IMR-90 (cell line): ENCODE data around the gene CALU. TPM values are rescaled to one million over a fixed set of nuclear protein-coding genes. Genes with fewer than 3 reads are reported as not detected.

Experiments
- ATAC-seq: fragments of 200-7000 bp; cut with Tn5 transposase; 2 replicates; pipeline ENCODE4 v1.9.1; 2020; ENCODE audit warnings: low read depth, mild to moderate bottlenecking, moderate library complexity
- BruUV-seq: library from RNA; stranded (reverse); fragments of 400-500 nt; replicated peaks from 2 replicates; lab custom pipeline; 2021; lab: Mats Ljungman, UMichigan
- CTCF ChIA-PET: fragments of 300-600 bp; formaldehyde crosslinking; extraction: SDS; loops from one replicate; lab custom pipeline; 2021; ENCODE audit warnings: antibody characterized with exemption; lab: Yijun Ruan, JAX
- POLR2A ChIA-PET: fragments of 300-600 bp; sonication (Branson Sonifier 250); formaldehyde crosslinking; loops from one replicate; lab custom pipeline; 2022; ENCODE audit warnings: antibody characterized with exemption; ENCODE audit not compliant: unreplicated experiment; lab: Charles Lee
- DNase-seq: peaks from one replicate; pipeline ENCODE4 v3.0.0; 2013
- H2AFZ ChIP-seq: replicated peaks from 2 replicates; pipeline ENCODE3; 2013; ENCODE audit warnings: low read length, mild to moderate bottlenecking; ENCODE audit not compliant: poor library complexity
- H2AK5ac ChIP-seq: 2 replicates; pipeline ENCODE4 v1.6.1; 2013; ENCODE audit warnings: low read depth, low read length, inconsistent platforms
- H2AK9ac ChIP-seq: replicated peaks from 2 replicates; pipeline ENCODE3; 2013; ENCODE audit warnings: mild to moderate bottlenecking, low read depth, low read length, moderate library complexity; ENCODE audit not compliant: poor library complexity
- H2BK120ac ChIP-seq: 2 replicates; pipeline ENCODE4 v1.6.1; 2013; ENCODE audit warnings: low read depth, low read length, inconsistent platforms
- H2BK15ac ChIP-seq: 3 replicates; pipeline ENCODE4 v1.6.1; 2013; ENCODE audit warnings: low read depth, low read length, inconsistent platforms
- H2BK20ac ChIP-seq: 2 replicates; pipeline ENCODE4 v1.6.1; 2013; ENCODE audit warnings: low read depth, mild to moderate bottlenecking, inconsistent platforms, low read length, moderate library complexity
- H2BK5ac ChIP-seq: 2 replicates; pipeline ENCODE4 v1.6.1; 2013; ENCODE audit warnings: mild to moderate bottlenecking, low read depth, low read length, inconsistent platforms; ENCODE audit not compliant: poor library complexity, severe bottlenecking
- H3K14ac ChIP-seq: replicated peaks from 2 replicates; pipeline ENCODE4 v1.6.1; 2013; ENCODE audit warnings: low read depth, low read length, inconsistent platforms
- H3K18ac ChIP-seq: 2 replicates; pipeline ENCODE4 v1.6.1; 2013; ENCODE audit warnings: low read depth, low read length, control low read depth
- H3K23ac ChIP-seq: 2 replicates; pipeline ENCODE4 v1.6.1; 2013; ENCODE audit warnings: low read depth, low read length, inconsistent platforms
- H3K27ac ChIP-seq: 2 replicates; pipeline ENCODE4 v1.5.1; 2013; ENCODE audit warnings: mild to moderate bottlenecking, control low read depth, low read length; ENCODE audit not compliant: insufficient read depth
- H3K27me3 ChIP-seq: 2 replicates; pipeline ENCODE4 v1.6.1; 2013; ENCODE audit warnings: low read length; ENCODE audit not compliant: control insufficient read depth, insufficient read depth
- H3K36me3 ChIP-seq: 2 replicates; pipeline ENCODE4 v1.6.1; 2013; ENCODE audit warnings: low read length, mixed read lengths; ENCODE audit not compliant: control insufficient read depth, insufficient read depth
- H3K4ac ChIP-seq: 2 replicates; pipeline ENCODE4 v1.6.1; 2013; ENCODE audit warnings: low read depth, low read length, inconsistent platforms
- H3K4me1 ChIP-seq: 2 replicates; pipeline ENCODE4 v1.6.1; 2013; ENCODE audit warnings: low read length, mixed read lengths; ENCODE audit not compliant: control insufficient read depth, insufficient read depth
- H3K4me2 ChIP-seq: 2 replicates; pipeline ENCODE4 v1.6.1; 2013; ENCODE audit warnings: low read depth, mild to moderate bottlenecking, control low read depth, low read length, moderate library complexity
- H3K4me3 ChIP-seq: 2 replicates; pipeline ENCODE4 v1.5.1; 2013; ENCODE audit warnings: low read depth, mild to moderate bottlenecking, control low read depth, low read length, moderate library complexity; ENCODE audit not compliant: insufficient read depth
- H3K56ac ChIP-seq: 2 replicates; pipeline ENCODE4 v1.6.1; 2013; ENCODE audit warnings: low read length, inconsistent platforms; ENCODE audit not compliant: insufficient read depth; ENCODE audit errors: extremely low read depth
- H3K79me1 ChIP-seq, 2 experiments: 2 replicates each; pipeline ENCODE4 v1.6.1; 2013; ENCODE audit warnings: low read length in 2 of 2, inconsistent platforms in 1 of 2, low read depth in 1 of 2
- H3K9ac ChIP-seq: 2 replicates; pipeline ENCODE4 v1.6.1; 2013; ENCODE audit warnings: low read depth, low read length, control low read depth
- H3K9me1 ChIP-seq: 2 replicates; pipeline ENCODE4 v1.6.1; 2013; ENCODE audit warnings: low read length, inconsistent platforms; ENCODE audit not compliant: insufficient read depth
- H3K9me3 ChIP-seq: 2 replicates; pipeline ENCODE4 v1.6.1; 2013; ENCODE audit warnings: low read length; ENCODE audit not compliant: control insufficient read depth, insufficient read depth
- H4K20me1 ChIP-seq: 2 replicates; pipeline ENCODE4 v1.6.1; 2013; ENCODE audit warnings: low read length, inconsistent platforms; ENCODE audit not compliant: insufficient read depth
- H4K5ac ChIP-seq: 2 replicates; pipeline ENCODE4 v1.6.1; 2013; ENCODE audit warnings: mild to moderate bottlenecking, low read depth, low read length, control low read depth
- H4K8ac ChIP-seq, 2 experiments: 2 replicates each; pipeline ENCODE4 v1.6.1; 2013; ENCODE audit warnings: low read depth in 2 of 2, low read length in 2 of 2, control low read depth in 1 of 2, inconsistent platforms in 1 of 2
- H4K91ac ChIP-seq: 2 replicates; pipeline ENCODE4 v1.6.1; 2013; ENCODE audit warnings: low read depth, low read length, inconsistent platforms; ENCODE audit not compliant: insufficient read depth
- BHLHE40 ChIP-seq: fragments of 150-350 bp; IDR thresholded peaks from 2 replicates; pipeline ENCODE4 v1.6.1; 2016; ENCODE audit warnings: mild to moderate bottlenecking, low read depth, low read length
- CEBPB ChIP-seq: IDR thresholded peaks from 2 replicates; pipeline ENCODE4 v1.6.1; 2012; ENCODE audit warnings: low read depth, low read length, improper control_type of control experiment
- ELK1 ChIP-seq: fragments of 150-350 bp; IDR thresholded peaks from 2 replicates; pipeline ENCODE4 v1.6.1; 2016; ENCODE audit warnings: low read depth, mild to moderate bottlenecking, low read length, moderate library complexity, borderline replicate concordance
- FOS ChIP-seq: fragments of 150-350 bp; IDR thresholded peaks from 2 replicates; pipeline ENCODE4 v1.6.1; 2016; ENCODE audit warnings: low read depth, low read length
- MAFK ChIP-seq: IDR thresholded peaks from 2 replicates; pipeline ENCODE4 v1.6.1; 2012; ENCODE audit warnings: low read depth, low read length, improper control_type of control experiment
- MAZ ChIP-seq: IDR thresholded peaks from 2 replicates; pipeline ENCODE4 v1.6.1; 2012; ENCODE audit warnings: low read depth, mild to moderate bottlenecking, low read length, improper control_type of control experiment, moderate library complexity, borderline replicate concordance
- MXI1 ChIP-seq: IDR thresholded peaks from 2 replicates; pipeline ENCODE4 v1.6.1; 2012; ENCODE audit warnings: low read depth, mild to moderate bottlenecking, low read length, moderate library complexity, borderline replicate concordance
- POLR2A ChIP-seq: IDR thresholded peaks from 2 replicates; pipeline ENCODE4 v1.6.1; 2012; ENCODE audit warnings: mild to moderate bottlenecking, low read depth, low read length
- RAD21 ChIP-seq: IDR thresholded peaks from 2 replicates; pipeline ENCODE4 v1.6.1; 2012; ENCODE audit warnings: low read length, improper control_type of control experiment
- RCOR1 ChIP-seq: IDR thresholded peaks from 2 replicates; pipeline ENCODE4 v1.6.1; 2012; ENCODE audit warnings: mild to moderate bottlenecking, low read length, improper control_type of control experiment; ENCODE audit not compliant: insufficient replicate concordance
- RFX5 ChIP-seq: IDR thresholded peaks from 2 replicates; pipeline ENCODE4 v1.8.0; 2012; ENCODE audit warnings: low read depth, mild to moderate bottlenecking, low read length, moderate library complexity
- SMC3 ChIP-seq: fragments of 150-350 bp; IDR thresholded peaks from 2 replicates; pipeline ENCODE4 v1.6.1; 2016; ENCODE audit warnings: low read depth, mild to moderate bottlenecking, antibody characterized with exemption, low read length, moderate library complexity
- USF2 ChIP-seq: fragments of 150-350 bp; IDR thresholded peaks from 2 replicates; pipeline ENCODE4 v1.6.1; 2017; ENCODE audit warnings: mild to moderate bottlenecking, antibody characterized with exemption, low read length, low read depth
- WGBS, 2 experiments: methylation state at CpG; one replicate each; pipeline versions ENCODE4 v1.1.5 to v1.1.7; 2013; ENCODE audit warnings: missing lambda C conversion rate in 2 of 2; ENCODE audit not compliant: insufficient read length in 1 of 2; ENCODE audit errors: extremely low coverage in 2 of 2; 5-methylcytosine and 5-hydroxymethylcytosine counted together
- dilution Hi-C: fragments of 300-500 bp; cut with HindIII; formaldehyde crosslinking; loops from one replicate; pipeline ENCODE4 v1.14.3; 2018; ENCODE audit warnings: low sequenced_read_pairs; ENCODE audit not compliant: unreplicated experiment
- in situ Hi-C: fragments of 300-500 bp; cut with MboI; formaldehyde crosslinking; loops from 3 replicates; pipeline ENCODE4 v1.14.3; 2019; ENCODE audit warnings: low sequenced_read_pairs, inconsistent platforms, mixed read lengths
- intact Hi-C: fragments of 100-400 bp; cut with micrococcal nuclease; formaldehyde crosslinking; loops from 2 replicates; pipeline ENCODE4 v1.10.0; 2022
- polyA plus RNA-seq, 3 experiments: library from polyadenylated mRNA; depleted of rRNA; stranded (reverse); fragments of >200 nt; gene quantifications; 2 replicates each; pipeline ENCODE4 v1.2.3, GENCODE V29; 2012; ENCODE audit warnings: low replicate concordance in 1 of 3
- total RNA-seq: library from RNA; depleted of rRNA; stranded (reverse); fragments of >200 nt; gene quantifications from 2 replicates; pipeline ENCODE4 v1.2.3, GENCODE V29; 2012

The CALU gene
- total and polyA plus RNA-seq, 2 of the 4 experiments (the other 2 are of a cell fraction) = 421 to 525 TPM

GRCh38 chr7:128714701-128715495, 24.3 kb upstream of the CALU start (continued):
- no peak for TF ChIP-seq SMC3

GRCh38 chr7:128718967-128719642, 20.1 kb upstream of the CALU start:
- ATAC-seq (no peak), DNase-seq (no peak)
- H3K18ac ChIP-seq = no peak overlapping the region
- H2AK9ac ChIP-seq = no peak overlapping the region
- no TSS peak for BruUV-seq
- H3K4ac ChIP-seq = no peak overlapping the region
- no peak overlapping the region for H2BK20ac ChIP-seq
- H2AK5ac ChIP-seq = no peak overlapping the region
- in situ Hi-C loops (no loop called here), dilution Hi-C loops (no loop called here), intact Hi-C loops (no loop called here)
- no peak overlapping the region for H2BK5ac ChIP-seq
- 83% methylated on average over 1 of the region's 6 CpGs; no CpG with 5 or more reads in 1 of the 2 experiments for WGBS, 2 experiments
- H3K4me2 ChIP-seq = no peak overlapping the region
- H4K91ac ChIP-seq = no peak overlapping the region
- no peaks in the 10 kb centered on the region for H3K4me1 ChIP-seq
- no peak overlapping the region for H2BK120ac ChIP-seq
- H2BK15ac ChIP-seq = no peak overlapping the region
- no peak overlapping the region for H4K8ac ChIP-seq
- no peak overlapping the region for H3K23ac ChIP-seq
- no peak overlapping the region for H3K9ac ChIP-seq
- H3K14ac ChIP-seq = no peak overlapping the region
- no peak overlapping the region for H3K27ac ChIP-seq
- H3K56ac ChIP-seq = no peak overlapping the region
- no peaks in the 10 kb centered on the region for H3K36me3 ChIP-seq
- H3K4me3 ChIP-seq = no peak overlapping the region
- no peak overlapping the region for H2AFZ ChIP-seq
- H3K27me3 ChIP-seq = peaks cover 29% of the 10 kb centered on the region
- no peaks in the 10 kb centered on the region for H3K79me1 ChIP-seq
- H4K20me1 ChIP-seq = no peaks in the 10 kb centered on the region
- H3K9me3 ChIP-seq = no peaks in the 10 kb centered on the region
- H3K9me1 ChIP-seq = no peaks in the 10 kb centered on the region
- POLR2A ChIA-PET = no interaction called here
- H4K5ac ChIP-seq = no peak overlapping the region
- TF ChIP-seq ELK1 = no peak
- TF ChIP-seq MAZ = no peak
- TF ChIP-seq BHLHE40 = no peak
- no peak for TF ChIP-seq POLR2A
- no peak for TF ChIP-seq USF2
- no peak for TF ChIP-seq RFX5
- TF ChIP-seq MXI1 = no peak
- TF ChIP-seq CEBPB = no peak
- TF ChIP-seq RCOR1 = no peak
- TF ChIP-seq RAD21 = no peak
- TF ChIP-seq FOS = no peak
- TF ChIP-seq MAFK = no peak
- CTCF ChIA-PET = no interaction called here
